ENCODE measurements around the gene MYO1A.

DNA sequence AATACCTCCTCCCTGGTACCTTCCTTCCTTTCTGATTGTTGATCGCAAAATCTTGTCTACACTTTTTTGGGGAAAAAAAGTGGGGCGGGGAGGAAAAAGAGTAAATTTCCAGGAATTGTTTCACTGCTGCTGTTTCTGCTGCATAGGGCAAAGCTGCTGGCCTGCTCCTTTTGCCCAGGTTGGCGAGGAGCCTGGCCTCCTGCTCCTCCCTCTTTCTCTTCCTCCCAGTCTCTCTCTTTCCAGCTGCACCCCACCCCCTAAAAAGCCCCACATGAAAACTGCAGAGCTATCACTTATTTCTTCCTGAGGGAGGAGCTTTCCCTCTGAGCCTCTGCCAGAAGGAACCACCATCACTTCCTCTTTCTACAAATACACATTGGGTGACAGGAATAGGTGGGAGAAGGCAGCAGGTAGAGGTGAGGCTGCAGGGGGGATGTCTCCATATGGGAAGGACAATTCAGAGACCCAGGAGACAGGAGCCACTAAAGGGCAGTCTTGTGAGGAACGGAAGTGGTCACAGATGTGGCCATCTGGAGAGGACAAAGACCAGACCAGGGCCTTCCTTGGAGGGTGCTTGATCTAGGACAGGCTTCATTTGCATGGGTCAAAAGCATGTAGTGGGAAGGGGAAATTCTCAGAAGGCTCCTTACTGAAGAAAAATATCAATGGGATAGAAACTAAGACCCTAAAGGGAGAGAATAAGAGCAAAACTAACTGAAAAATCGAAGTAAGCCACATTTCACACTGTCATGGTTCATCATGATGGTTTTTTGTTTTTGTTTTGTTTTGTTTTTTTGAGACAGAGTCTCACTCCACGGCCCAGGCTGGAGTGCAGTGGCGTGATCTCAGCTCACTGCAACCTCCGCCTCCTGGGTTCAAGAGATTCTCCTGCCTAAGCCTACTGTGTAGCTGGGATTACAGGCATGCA is 58.3 kb downstream of the MYO1A start:
- no peak for TF ChIP-seq EZH2 (optimal IDR thresholded peaks at IDR 0.05; ENCODE audit: low read depth, low read length)
- TF ChIP-seq, protein P1, sequence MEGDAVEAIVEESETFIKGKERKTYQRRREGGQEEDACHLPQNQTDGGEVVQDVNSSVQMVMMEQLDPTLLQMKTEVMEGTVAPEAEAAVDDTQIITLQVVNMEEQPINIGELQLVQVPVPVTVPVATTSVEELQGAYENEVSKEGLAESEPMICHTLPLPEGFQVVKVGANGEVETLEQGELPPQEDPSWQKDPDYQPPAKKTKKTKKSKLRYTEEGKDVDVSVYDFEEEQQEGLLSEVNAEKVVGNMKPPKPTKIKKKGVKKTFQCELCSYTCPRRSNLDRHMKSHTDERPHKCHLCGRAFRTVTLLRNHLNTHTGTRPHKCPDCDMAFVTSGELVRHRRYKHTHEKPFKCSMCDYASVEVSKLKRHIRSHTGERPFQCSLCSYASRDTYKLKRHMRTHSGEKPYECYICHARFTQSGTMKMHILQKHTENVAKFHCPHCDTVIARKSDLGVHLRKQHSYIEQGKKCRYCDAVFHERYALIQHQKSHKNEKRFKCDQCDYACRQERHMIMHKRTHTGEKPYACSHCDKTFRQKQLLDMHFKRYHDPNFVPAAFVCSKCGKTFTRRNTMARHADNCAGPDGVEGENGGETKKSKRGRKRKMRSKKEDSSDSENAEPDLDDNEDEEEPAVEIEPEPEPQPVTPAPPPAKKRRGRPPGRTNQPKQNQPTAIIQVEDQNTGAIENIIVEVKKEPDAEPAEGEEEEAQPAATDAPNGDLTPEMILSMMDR (IDR thresholded peaks at IDR 0.05; ENCODE audit: low read length) = no peak
- no peak for TF ChIP-seq EZH2phosphoT487 (IDR thresholded peaks at IDR 0.05; ENCODE audit: low read length)

Measured in MM.1S (cell line).